BLaER1 treated with 17β-estradiol and CSF1 and Interleukin-3, amounts not matched to agents 10 nM and 100 nM (cell line): ENCODE measurements around the gene STRA8.

Experiments
- H3K27ac ChIP-seq, 11 experiments: shearing (Covaris generic); formaldehyde crosslinking; 2 replicates each; pipeline ENCODE4 v1.8.1; 2022
- H3K27me3 ChIP-seq, 11 experiments: shearing (Covaris generic); formaldehyde crosslinking; 2 replicates each; pipeline ENCODE4 v1.8.1; 2022
- H3K36me3 ChIP-seq, 11 experiments: shearing (Covaris generic); formaldehyde crosslinking; 2 replicates each; pipeline ENCODE4 v1.8.1; 2022
- H3K4me1 ChIP-seq, 10 experiments: shearing (Covaris generic); formaldehyde crosslinking; 2 replicates each; pipeline ENCODE4 v1.8.1; 2022
- H3K4me2 ChIP-seq, 11 experiments: shearing (Covaris generic); formaldehyde crosslinking; 2 replicates each; pipeline ENCODE4 v1.8.1; 2022
- H3K4me3 ChIP-seq, 10 experiments: shearing (Covaris generic); formaldehyde crosslinking; 2 replicates each; pipeline ENCODE4 v1.8.1; 2022
- H3K9ac ChIP-seq, 11 experiments: shearing (Covaris generic); formaldehyde crosslinking; 2 replicates each; pipeline ENCODE4 v1.8.1; 2022
- H3K9me3 ChIP-seq, 11 experiments: shearing (Covaris generic); formaldehyde crosslinking; replicated peaks in 1 of 11; 2 replicates each; pipeline ENCODE4 v1.8.1; 2022
- H4K20me1 ChIP-seq, 11 experiments: shearing (Covaris generic); formaldehyde crosslinking; 2 replicates each; pipeline ENCODE4 v1.8.1; 2022
- Cebpa-rat ChIP-seq, 11 experiments: shearing (Covaris generic); IDR thresholded peaks; 2 replicates each; pipeline ENCODE4 v1.8.1; 2022

The STRA8 gene

GRCh38 chr7:135197906-135198655, 35.6 kb upstream of the STRA8 start:
- no peak for TF ChIP-seq Cebpa-rat (IDR thresholded peaks at IDR 0.05)
- Histone ChIP-seq H3K4me2 (no peak overlapping the region), H3K36me3 (peaks cover 51 to 100% (median 73%) of the 10 kb centered on the region in 11 experiments)

GRCh38 chr7:135199439-135199838, 34.2 kb upstream of the STRA8 start:
- no peak overlapping the region for H3K4me3 ChIP-seq
- peaks cover 60 to 100% (median 78%) of the 10 kb centered on the region in 11 experiments for H3K36me3 ChIP-seq
- no peak for TF ChIP-seq Cebpa-rat (IDR thresholded peaks at IDR 0.05)
- peaks cover 0 to 94% (median 0%) of the 10 kb centered on the region in 11 experiments; a peak in 2 of 22 replicates for H4K20me1 ChIP-seq
- no peak overlapping the region for H3K4me2 ChIP-seq
- H3K9me3 ChIP-seq, result no peaks in the 10 kb centered on the region
- H3K27ac ChIP-seq, result no peak overlapping the region
- H3K9ac ChIP-seq, result no peak overlapping the region
- H3K27me3 ChIP-seq, result no peaks in the 10 kb centered on the region
- H3K4me1 ChIP-seq, result peaks cover 26 to 56% (median 44%) of the 10 kb centered on the region in 10 experiments

More at GRCh38 chr7:135197906-135198655, 35.6 kb upstream of the STRA8 start:
- Histone ChIP-seq H3K4me3 (no peak overlapping the region), H3K27me3 (no peaks in the 10 kb centered on the region), H4K20me1 (peaks cover 0 to 99% (median 0%) of the 10 kb centered on the region in 11 experiments; a peak in 2 of 22 replicates), H3K9me3 (no peaks in the 10 kb centered on the region), H3K4me1 (peaks cover 22 to 56% (median 44%) of the 10 kb centered on the region in 10 experiments), H3K27ac (no peak overlapping the region), H3K9ac (no peak overlapping the region)

GRCh38 chr7:135200821-135201331, 32.8 kb upstream of the STRA8 start:
- H3K9me3 ChIP-seq, result no peaks in the 10 kb centered on the region
- H3K27me3 ChIP-seq, result no peaks in the 10 kb centered on the region
- no peak overlapping the region for H3K4me3 ChIP-seq
- H3K4me2 ChIP-seq, result no peak overlapping the region
- H3K9ac ChIP-seq, result no peak overlapping the region
- H4K20me1 ChIP-seq, result peaks cover 0 to 86% (median 0%) of the 10 kb centered on the region in 11 experiments; a peak in 2 of 22 replicates
- TF ChIP-seq Cebpa-rat (IDR thresholded peaks at IDR 0.05), result no peak
- H3K4me1 ChIP-seq, result peaks cover 29 to 56% (median 43%) of the 10 kb centered on the region in 10 experiments
- peaks cover 57 to 95% (median 75%) of the 10 kb centered on the region in 11 experiments for H3K36me3 ChIP-seq
- no peak overlapping the region for H3K27ac ChIP-seq

GRCh38 chr7:135201350-135201749, 32.3 kb upstream of the STRA8 start:
- peaks cover 0 to 81% (median 0%) of the 10 kb centered on the region in 11 experiments; a peak in 2 of 22 replicates for H4K20me1 ChIP-seq
- no peak overlapping the region for H3K4me3 ChIP-seq
- H3K4me1 ChIP-seq, result peaks cover 33 to 56% (median 43%) of the 10 kb centered on the region in 10 experiments
- H3K36me3 ChIP-seq, result peaks cover 52 to 91% (median 70%) of the 10 kb centered on the region in 11 experiments
- H3K27ac ChIP-seq, result no peak overlapping the region
- no peaks in the 10 kb centered on the region for H3K27me3 ChIP-seq
- H3K4me2 ChIP-seq, result no peak overlapping the region
- no peaks in the 10 kb centered on the region for H3K9me3 ChIP-seq
- no peak for TF ChIP-seq Cebpa-rat (IDR thresholded peaks at IDR 0.05)
- no peak overlapping the region for H3K9ac ChIP-seq

GRCh38 chr7:135204341-135204749, 29.3 kb upstream of the STRA8 start:
- TF ChIP-seq Cebpa-rat (IDR thresholded peaks at IDR 0.05), result no peak
- Histone ChIP-seq H3K4me2 (peak overlapping the region in 7 of 11 experiments; percentile 69 to 99 (median 76); a peak in 10 of 22 replicates), H3K4me1 (peaks cover 63 to 79% (median 72%) of the 10 kb centered on the region in 10 experiments), H3K9me3 (no peaks in the 10 kb centered on the region), H3K9ac (no peak overlapping the region), H3K4me3 (no peak overlapping the region), H3K27ac (peak overlapping the region in 1 of 11 experiments; percentile 14; a peak in 1 of 22 replicates), H4K20me1 (peaks cover 0 to 51% (median 0%) of the 10 kb centered on the region in 11 experiments; a peak in 3 of 22 replicates), H3K27me3 (no peaks in the 10 kb centered on the region), H3K36me3 (peaks cover 26 to 61% (median 41%) of the 10 kb centered on the region in 11 experiments)

- no peak for TF ChIP-seq Cebpa-rat (IDR thresholded peaks at IDR 0.05)
- Histone ChIP-seq H3K36me3 (peaks cover 22 to 55% (median 36%) of the 10 kb centered on the region in 11 experiments), H3K9me3 (no peaks in the 10 kb centered on the region), H3K4me3 (peak overlapping the region in 3 of 10 experiments; percentile 5 to 18 (median 13); a peak in 2 of 20 replicates), H4K20me1 (peaks cover 0 to 46% (median 0%) of the 10 kb centered on the region in 11 experiments; a peak in 3 of 22 replicates), H3K27ac (peak overlapping the region in 5 of 11 experiments; percentile 49 to 63 (median 62); a peak in 7 of 22 replicates), H3K4me1 (peaks cover 69 to 84% (median 77%) of the 10 kb centered on the region in 10 experiments), H3K9ac (peak overlapping the region in 1 of 11 experiments; percentile 27; a peak in 2 of 22 replicates), H3K4me2 (peak overlapping the region; percentile 65 to 99 (median 76)), H3K27me3 (no peaks in the 10 kb centered on the region)
Observed at GRCh38 chr7:135204876-135205275, 28.8 kb upstream of the STRA8 start.

GRCh38 chr7:135205850-135206249, 27.8 kb upstream of the STRA8 start:
- Histone ChIP-seq H3K27ac (peak overlapping the region in 10 of 11 experiments; percentile 30 to 63 (median 56); a peak in 20 of 22 replicates), H3K4me2 (peak overlapping the region; percentile 65 to 99 (median 76)), H3K4me1 (peaks cover 76 to 94% (median 87%) of the 10 kb centered on the region in 10 experiments), H3K36me3 (peaks cover 13 to 46% (median 27%) of the 10 kb centered on the region in 11 experiments; a peak in 21 of 22 replicates), H3K9me3 (no peaks in the 10 kb centered on the region), H3K9ac (peak overlapping the region; percentile 1 to 58 (median 40); a peak in 18 of 22 replicates), H3K4me3 (peak overlapping the region in 2 of 10 experiments; percentile 16 to 18; a peak in 1 of 20 replicates), H4K20me1 (peaks cover 0 to 36% (median 0%) of the 10 kb centered on the region in 11 experiments; a peak in 3 of 22 replicates), H3K27me3 (no peaks in the 10 kb centered on the region)
- TF ChIP-seq Cebpa-rat (IDR thresholded peaks at IDR 0.05), result no peak; a peak in 1 of 22 replicates

- TF ChIP-seq Cebpa-rat (IDR thresholded peaks at IDR 0.05), result no peak
- Histone ChIP-seq H3K36me3 (peaks cover 1 to 34% (median 16%) of the 10 kb centered on the region in 11 experiments; a peak in 17 of 22 replicates), H3K4me1 (peaks cover 76 to 92% (median 88%) of the 10 kb centered on the region in 10 experiments), H3K27me3 (no peaks in the 10 kb centered on the region), H3K9me3 (no peaks in the 10 kb centered on the region), H3K4me2 (peak overlapping the region; percentile 55 to 99 (median 90)), H4K20me1 (peaks cover 0 to 25% (median 0%) of the 10 kb centered on the region in 11 experiments; a peak in 3 of 22 replicates), H3K9ac (peak overlapping the region in 6 of 11 experiments; percentile 2 to 47 (median 25); a peak in 3 of 22 replicates), H3K27ac (peak overlapping the region in 5 of 11 experiments; percentile 4 to 85 (median 29); a peak in 3 of 22 replicates), H3K4me3 (no peak overlapping the region)
Observed at GRCh38 chr7:135206941-135207391, 26.7 kb upstream of the STRA8 start.
